ENCODE data around the gene DCT.

DCT gene

DNA sequence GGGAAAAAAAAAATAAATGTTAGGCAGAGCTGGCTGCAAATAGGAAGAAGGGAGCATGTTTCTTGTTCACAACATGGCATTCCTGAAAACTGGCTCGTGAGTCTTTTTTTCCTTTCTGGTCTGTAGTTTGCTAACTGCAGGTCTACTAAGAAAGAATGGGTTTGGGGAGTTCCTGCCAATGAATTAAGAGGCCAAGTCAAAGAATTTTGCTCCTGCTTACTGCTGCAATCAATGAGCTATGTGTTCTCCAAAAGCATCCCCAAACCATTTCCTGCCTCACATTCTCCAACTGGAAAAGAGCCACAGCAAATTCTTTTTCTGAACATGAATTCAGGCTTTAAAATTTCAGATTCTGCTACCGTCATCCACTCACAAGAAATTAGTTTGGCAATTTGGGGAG, 88.6 kb downstream of the DCT start:
- no peak for DNase-seq

DNA sequence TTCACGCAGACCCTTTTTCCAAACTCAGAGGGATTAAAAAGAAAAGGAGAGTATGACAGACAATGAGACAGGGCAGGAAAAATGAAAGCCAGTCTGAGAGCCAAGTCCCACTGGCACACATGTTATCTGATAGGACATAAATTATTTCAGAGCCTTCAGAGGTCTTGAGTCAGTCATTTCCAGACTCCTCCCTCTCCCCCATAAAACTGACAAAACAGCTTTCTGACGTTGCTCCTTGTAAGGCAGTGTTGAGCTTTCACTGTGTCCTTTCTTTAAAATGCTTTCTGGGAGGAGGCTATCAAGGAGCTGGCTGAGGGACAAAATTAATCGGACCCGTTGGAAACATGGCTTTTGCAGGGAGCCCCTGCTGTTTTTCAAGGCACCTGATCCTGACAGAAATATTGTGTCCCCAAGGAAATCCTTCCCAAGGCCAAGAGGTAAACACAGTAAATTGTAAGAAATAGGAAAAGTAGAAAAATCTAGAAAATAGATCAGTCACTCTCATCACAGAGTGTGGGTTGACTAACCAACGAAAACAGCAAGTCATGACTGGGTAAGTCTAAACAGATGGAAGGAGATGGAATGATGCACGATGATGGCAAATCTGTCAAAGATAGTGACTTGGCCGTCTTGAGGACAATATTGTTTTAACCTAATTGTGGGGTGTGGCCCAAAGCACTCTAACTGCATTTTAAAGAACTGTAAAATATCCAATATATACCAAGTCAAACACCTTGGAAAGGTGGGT, 89.7 kb downstream of the DCT start:
- no peak for DNase-seq

DNA sequence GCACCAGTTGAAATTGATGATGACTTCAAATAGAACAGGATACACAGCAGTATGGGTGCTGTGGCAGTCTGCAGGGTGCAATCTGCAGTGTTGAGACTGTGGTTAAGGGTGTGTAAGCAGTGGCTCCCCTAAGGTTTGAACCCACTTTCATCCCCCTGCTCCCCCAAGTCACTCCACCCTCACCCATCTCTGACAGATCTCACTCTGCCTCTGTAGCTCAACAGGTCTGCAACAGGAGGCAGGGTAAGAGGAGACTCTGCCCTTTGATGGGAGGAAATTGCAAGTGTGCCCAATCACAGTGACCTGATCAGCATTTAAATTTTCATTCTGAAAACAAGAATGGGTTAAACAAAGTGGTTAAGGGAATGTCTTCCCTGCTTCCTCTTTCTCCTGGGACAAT, 92.4 kb downstream of the DCT start:
- DNase-seq, result no peak
